GM18870 (cell line): ENCODE data around the gene GOLGA8R.
"Not testable (repeated sequence)": the region's sequence is repeated elsewhere in the genome, so short reads cannot be mapped to it uniquely, and the experiment has no call there.

Experiments used
- ATAC-seq: cut with Tn5 transposase; IDR thresholded peaks from one replicate; pipeline ENCODE4 v1.9.1; 2021; ENCODE audit warnings: moderate library complexity; ENCODE audit not compliant: unreplicated experiment

GOLGA8R gene

DNA sequence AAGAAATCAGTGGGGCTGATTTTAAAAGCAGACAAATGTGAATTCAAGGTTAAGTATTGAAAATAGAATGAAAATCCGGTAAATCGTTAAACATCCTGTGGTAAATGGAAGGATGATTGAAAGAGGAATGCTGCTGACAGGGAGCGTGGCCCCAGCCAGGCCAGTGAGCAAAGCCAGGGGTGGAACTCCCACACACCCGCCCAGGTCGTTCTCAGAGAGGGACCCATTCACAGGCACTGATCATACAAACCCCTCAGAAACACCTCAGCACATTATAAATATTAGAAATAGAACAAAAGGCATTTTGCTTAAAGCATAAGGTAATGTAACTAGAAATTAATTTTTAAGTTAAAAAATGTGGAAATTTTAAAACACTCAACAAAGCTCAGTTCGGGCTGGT, 59.0 kb downstream of the GOLGA8R start:
- not testable (repeated sequence) for ATAC-seq
